Mucosa of descending colon (tissue), 3 donors: ENCODE data around the gene KIFC3. TPM values are rescaled to one million over a fixed set of nuclear protein-coding genes. Genes with fewer than 3 reads are reported as not detected.
"Not testable (repeated sequence)": the region's sequence is repeated elsewhere in the genome, so short reads cannot be mapped to it uniquely, and the experiment has no call there.

Experiments used
- ATAC-seq: fragments of 200-7000 bp; cut with Tn5 transposase; one replicate; pipeline ENCODE4 v1.9.1; 2020; ENCODE audit warnings: mild to moderate bottlenecking, moderate library complexity
- DNase-seq, 3 donors: peaks; one replicate each; pipeline ENCODE4 v3.0.0-alpha.2; 2020
- H3K36me3 ChIP-seq: fragments of 200-600 bp; one replicate; pipeline ENCODE4 v1.8.0; 2021; ENCODE audit warnings: low read depth, mild to moderate bottlenecking
- H3K4me1 ChIP-seq: fragments of 200-600 bp; one replicate; pipeline ENCODE4 v1.8.0; 2021; ENCODE audit warnings: low read depth, mild to moderate bottlenecking
- H3K4me3 ChIP-seq: fragments of 200-600 bp; one replicate; pipeline ENCODE4 v1.8.0; 2021; ENCODE audit warnings: mild to moderate bottlenecking
- H3K9me3 ChIP-seq: fragments of 200-600 bp; one replicate; pipeline ENCODE4 v1.8.0; 2021; ENCODE audit warnings: mild to moderate bottlenecking
- intact Hi-C, 2 donors: fragments of 100-400 bp; cut with DNase I in 1 of 2; cut with micrococcal nuclease in 1 of 2; formaldehyde crosslinking; loops; one replicate each; pipeline versions ENCODE4 v1.11.0 to v1.11.1; 2022; cut with DNase I, micrococcal nuclease
- long read RNA-seq, 2 donors: library from polyadenylated mRNA; unstranded; transcript quantifications; one replicate each; pipeline ENCODE4 v2.0.0, GENCODE V29; 2019 to 2021
- total RNA-seq, 3 donors: library from RNA; stranded (reverse); fragmentation: NEBNext Ultra II Directional in 2 of 3; extraction: Animal tissue kit (Norgen Biotek cat#: 25700) in 2 of 3; gene quantifications; one replicate each; pipeline versions ENCODE4 v1.2.1 to v1.2.4, GENCODE V29; 2021 to 2023
- TF ChIP-seq, protein P1 (sequence below): fragments of 200-600 bp; IDR thresholded peaks from one replicate; pipeline ENCODE4 v1.8.0; 2022; ENCODE audit warnings: antibody characterized with exemption, mild to moderate bottlenecking
- donor health status: DM: no; HTN: no; CAD: no; lungs with moderate emphysema.
- donor health status: DM: no; HTN: no; CAD: no.
- donor health status: DM: no; HTN: yes; CAD: no.

KIFC3 gene, protein sequence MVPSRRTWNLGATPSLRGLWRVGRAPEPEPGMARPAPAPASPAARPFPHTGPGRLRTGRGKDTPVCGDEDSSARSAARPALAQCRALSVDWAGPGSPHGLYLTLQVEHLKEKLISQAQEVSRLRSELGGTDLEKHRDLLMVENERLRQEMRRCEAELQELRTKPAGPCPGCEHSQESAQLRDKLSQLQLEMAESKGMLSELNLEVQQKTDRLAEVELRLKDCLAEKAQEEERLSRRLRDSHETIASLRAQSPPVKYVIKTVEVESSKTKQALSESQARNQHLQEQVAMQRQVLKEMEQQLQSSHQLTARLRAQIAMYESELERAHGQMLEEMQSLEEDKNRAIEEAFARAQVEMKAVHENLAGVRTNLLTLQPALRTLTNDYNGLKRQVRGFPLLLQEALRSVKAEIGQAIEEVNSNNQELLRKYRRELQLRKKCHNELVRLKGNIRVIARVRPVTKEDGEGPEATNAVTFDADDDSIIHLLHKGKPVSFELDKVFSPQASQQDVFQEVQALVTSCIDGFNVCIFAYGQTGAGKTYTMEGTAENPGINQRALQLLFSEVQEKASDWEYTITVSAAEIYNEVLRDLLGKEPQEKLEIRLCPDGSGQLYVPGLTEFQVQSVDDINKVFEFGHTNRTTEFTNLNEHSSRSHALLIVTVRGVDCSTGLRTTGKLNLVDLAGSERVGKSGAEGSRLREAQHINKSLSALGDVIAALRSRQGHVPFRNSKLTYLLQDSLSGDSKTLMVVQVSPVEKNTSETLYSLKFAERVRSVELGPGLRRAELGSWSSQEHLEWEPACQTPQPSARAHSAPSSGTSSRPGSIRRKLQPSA
- 10 to 100 TPM in 1 of 3 donors, 1 to 10 TPM in 2; 3.7 to 17.2 (median 8.3) TPM for total RNA-seq
- long read RNA-seq, donor 1, transcript KIFC3-203 (20 exons, 3,379 nt): major isoform, 19 of 62 reads
- long read RNA-seq, donor 1, partial matches to known transcripts: 14 of 62 reads
- long read RNA-seq, donor 1, other reads (novel, unspliced or antisense): 28 of 62 reads
- long read RNA-seq, donor 2: 0 reads

DNA sequence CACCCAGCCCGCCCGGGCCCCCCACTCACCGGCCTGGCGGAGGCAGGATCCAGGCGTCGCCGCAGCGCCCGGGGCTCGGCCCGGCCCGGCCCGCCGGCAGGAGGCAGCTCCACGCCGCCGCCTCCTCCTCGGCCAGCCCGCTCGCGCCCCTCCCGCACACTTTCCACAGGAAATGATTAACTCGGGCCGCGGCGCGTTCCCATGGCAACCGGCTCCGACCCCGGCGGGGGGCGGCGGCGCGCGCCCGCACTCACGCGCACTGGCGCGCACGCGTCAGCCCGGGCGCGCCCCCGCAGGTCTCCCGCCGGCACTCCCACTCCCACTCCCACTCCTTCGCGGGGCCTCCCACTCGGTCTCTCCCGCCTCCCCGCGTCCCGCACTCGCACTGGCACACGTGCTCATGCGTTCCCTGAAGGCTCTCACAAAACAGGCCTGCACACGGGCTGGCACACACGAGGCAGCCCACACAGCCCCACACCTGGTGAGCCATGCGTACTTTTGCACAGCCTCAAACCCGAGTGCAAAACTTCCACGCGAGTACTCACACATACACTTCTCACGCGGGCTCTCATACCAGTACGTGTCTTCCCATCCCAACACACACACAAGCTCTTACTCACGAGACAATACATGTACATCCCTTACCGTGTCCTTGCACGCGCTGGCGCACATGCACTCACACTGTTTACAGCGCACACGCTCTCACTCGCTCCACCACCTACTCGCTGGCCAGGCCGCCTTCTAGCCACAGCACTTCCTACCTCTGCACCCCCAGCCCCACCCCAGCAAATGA lies at the start of gene KIFC3:
Gene KIFC3, minus strand, starts transcription at position 151 of the 793 bp plus-strand sequence. CDS start 4,248 bp downstream, outside the sequence.
- peak; percentile 64 for ATAC-seq
- H3K9me3 ChIP-seq: no peaks in the 10 kb centered on the region
- TF ChIP-seq, protein P1, sequence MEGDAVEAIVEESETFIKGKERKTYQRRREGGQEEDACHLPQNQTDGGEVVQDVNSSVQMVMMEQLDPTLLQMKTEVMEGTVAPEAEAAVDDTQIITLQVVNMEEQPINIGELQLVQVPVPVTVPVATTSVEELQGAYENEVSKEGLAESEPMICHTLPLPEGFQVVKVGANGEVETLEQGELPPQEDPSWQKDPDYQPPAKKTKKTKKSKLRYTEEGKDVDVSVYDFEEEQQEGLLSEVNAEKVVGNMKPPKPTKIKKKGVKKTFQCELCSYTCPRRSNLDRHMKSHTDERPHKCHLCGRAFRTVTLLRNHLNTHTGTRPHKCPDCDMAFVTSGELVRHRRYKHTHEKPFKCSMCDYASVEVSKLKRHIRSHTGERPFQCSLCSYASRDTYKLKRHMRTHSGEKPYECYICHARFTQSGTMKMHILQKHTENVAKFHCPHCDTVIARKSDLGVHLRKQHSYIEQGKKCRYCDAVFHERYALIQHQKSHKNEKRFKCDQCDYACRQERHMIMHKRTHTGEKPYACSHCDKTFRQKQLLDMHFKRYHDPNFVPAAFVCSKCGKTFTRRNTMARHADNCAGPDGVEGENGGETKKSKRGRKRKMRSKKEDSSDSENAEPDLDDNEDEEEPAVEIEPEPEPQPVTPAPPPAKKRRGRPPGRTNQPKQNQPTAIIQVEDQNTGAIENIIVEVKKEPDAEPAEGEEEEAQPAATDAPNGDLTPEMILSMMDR: no peak
- intact Hi-C loops: no loop called here
- H3K36me3 ChIP-seq: no peaks in the 10 kb centered on the region
- H3K4me1 ChIP-seq: peaks cover 34% of the 10 kb centered on the region
- peak; percentile 72 to 87 (median 79) for DNase-seq
- peak within 1 kb of the TSS; percentile 14 for H3K4me3 ChIP-seq

DNA sequence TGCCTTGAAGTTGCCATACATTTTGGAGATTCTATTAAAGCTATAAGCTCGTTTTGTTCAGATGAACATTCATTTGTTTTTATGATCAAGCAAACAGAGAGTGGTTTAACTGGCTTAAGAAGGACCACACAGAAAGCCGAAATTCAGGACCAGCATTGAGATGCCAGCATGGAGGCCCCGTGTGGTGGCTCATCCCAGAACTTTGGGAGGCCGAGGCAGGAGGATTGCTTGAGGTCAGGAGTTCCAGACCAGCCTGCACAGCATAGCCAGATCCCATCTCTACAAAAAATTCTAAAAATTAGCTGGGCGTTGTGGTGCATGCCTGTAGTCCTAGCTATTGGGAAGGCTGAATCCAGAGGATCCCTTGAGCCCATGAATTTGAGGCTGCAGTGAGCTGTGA lies 45.9 kb upstream of the KIFC3 start:
- TF ChIP-seq, protein P1: no peak

DNA sequence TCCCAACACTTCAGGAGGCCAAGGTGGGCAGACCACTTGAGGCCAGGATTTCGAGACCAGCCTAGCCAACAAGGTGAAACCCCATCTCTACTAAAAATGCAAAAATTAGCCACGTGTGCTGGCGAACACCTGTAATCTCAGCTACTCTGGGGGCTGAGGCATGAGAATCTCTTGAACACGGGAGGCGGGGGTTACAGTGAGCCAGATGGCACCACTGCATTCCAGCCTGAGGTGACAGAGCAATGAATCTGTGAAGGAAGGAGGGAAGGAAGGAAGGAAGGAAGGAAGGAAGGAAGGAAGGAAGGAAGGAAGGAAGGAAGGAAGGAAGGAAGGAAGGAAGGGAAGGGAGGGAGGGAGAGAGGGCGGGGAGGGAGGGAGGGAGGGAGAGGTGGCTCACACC lies 44.6 kb upstream of the KIFC3 start:
- ATAC-seq, H3K4me1 ChIP-seq, H3K36me3 ChIP-seq, DNase-seq, intact Hi-C loops, H3K4me3 ChIP-seq, H3K9me3 ChIP-seq: not testable (repeated sequence)

More for the DNA sequence above, 45.9 kb upstream of the KIFC3 start:
- Histone ChIP-seq H3K9me3 (no peaks in the 10 kb centered on the region), H3K4me3 (no peak overlapping the region), H3K36me3 (no peaks in the 10 kb centered on the region), H3K4me1 (no peaks in the 10 kb centered on the region)
- DNase-seq (no peak), ATAC-seq (no peak)
- intact Hi-C loops: no loop called here

DNA sequence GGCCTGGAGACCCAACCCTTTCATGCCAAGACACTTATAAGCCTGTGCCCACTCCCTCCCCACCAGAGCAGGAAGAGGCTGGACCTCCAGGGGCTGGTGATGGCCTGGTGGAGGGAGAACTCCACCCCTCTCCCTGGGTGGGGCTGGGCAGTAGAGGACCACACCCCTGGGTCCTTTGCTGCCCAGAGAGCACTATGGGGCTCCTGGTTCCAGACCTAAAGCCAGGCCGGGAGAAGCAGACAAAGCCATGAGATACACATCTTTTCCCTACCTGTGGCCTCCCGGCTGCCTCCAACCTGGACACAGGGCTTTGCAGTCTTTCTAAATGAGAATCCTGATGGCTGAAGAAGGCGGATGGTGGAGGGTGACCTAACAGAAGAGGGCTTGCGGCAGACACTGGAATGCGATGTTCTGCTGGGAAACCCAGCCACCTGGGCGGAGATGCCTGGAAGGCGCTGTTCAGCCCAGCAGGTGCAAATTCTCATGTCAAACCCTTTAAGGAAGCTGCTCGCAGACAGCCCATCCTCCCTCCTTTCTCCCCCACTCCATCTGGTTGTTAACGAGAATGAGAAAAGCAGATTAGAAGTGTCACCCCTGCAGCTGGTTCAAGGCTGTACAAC lies 43.9 kb upstream of the KIFC3 start:
- H3K9me3 ChIP-seq: no peaks in the 10 kb centered on the region
- ATAC-seq: peak; percentile 42
- intact Hi-C loops: no loop called here
- no peak overlapping the region for H3K4me3 ChIP-seq
- TF ChIP-seq, protein P1: no peak
- no peaks in the 10 kb centered on the region for H3K4me1 ChIP-seq
- H3K36me3 ChIP-seq: no peaks in the 10 kb centered on the region
- DNase-seq: no peak

DNA sequence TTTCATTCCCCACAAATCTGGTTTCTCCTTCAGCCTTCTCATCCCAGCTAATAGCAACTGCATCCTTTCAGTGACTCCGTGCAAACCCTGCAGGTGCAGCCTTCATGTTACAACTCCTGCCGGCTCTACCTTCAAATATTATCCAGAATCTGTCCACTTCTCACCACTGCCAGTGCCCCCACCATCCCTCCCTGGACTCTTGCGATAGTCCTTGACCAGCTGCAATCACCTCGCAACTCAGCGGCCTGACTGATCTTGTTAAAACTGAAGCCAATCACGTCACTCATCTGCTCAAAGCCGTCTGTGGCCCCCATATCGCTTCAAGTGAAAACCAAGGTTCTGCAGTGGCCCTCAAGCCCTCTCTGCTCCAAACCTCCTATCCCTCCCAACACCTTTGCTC lies 42.8 kb upstream of the KIFC3 start:
- no peaks in the 10 kb centered on the region for H3K36me3 ChIP-seq

More for the DNA sequence above, 42.8 kb upstream of the KIFC3 start:
- TF ChIP-seq, protein P1: no peak
- DNase-seq: no peak
- Histone ChIP-seq H3K4me3 (no peak overlapping the region), H3K4me1 (no peaks in the 10 kb centered on the region), H3K9me3 (no peaks in the 10 kb centered on the region)
- no peak for ATAC-seq
- intact Hi-C loops: no loop called here
